GM11168 (cell line): Measurements from ENCODE around the gene AMD1.
"Not testable (repeated sequence)": the region's sequence is repeated elsewhere in the genome, so short reads cannot be mapped to it uniquely, and the experiment has no call there.

Experiments used
- in situ Hi-C: fragments of 300-500 bp; cut with MboI; formaldehyde crosslinking; loops from one replicate; pipeline ENCODE4 v1.12.0; 2022; ENCODE audit warnings: low sequenced_read_pairs; ENCODE audit not compliant: unreplicated experiment

Gene AMD1

DNA sequence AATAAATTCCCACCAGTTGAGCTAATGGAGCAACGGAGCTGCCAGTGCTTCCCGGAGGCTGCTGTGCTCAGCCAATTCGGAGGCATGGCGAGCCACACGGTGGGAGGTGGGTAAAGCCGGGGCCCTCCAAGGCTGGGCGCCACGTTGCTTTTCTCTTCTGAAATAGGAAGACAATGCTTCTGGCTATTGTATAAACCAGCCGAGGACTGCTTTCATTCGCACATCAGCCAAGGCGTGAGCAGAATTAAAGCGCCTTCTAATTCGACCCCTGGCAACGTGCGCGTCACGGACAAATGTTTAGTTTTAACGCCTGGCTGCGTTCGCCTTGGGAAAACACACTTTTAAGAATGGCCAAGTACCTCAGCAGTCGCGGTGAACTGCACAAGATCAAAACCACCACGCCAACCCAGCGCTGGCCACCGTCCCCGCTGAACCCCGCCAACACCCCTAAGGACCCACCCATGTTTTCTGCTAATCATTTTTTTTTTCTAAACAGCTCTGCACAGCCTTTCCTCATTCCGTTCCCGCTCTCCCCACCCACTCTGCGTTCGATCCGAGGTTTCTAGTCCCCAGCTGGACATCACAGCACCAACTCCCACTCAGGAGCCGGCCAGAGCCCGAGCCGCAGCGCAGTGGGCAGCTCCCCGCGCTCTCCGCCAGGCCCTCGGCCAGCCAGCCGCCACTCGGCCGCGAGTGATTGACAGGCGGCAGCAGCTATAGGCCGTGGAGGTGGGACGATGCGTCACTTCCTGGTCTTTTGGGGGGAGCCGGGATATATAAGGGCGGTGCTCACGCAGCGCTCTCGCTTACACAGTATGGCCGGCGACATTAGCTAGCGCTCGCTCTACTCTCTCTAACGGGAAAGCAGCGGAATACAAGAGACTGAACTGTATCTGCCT, at the start of gene AMD1:
TSS of gene AMD1 (plus strand) at position 805 of the 899 bp plus-strand sequence. CDS start 321 bp downstream, outside the sequence.
- in situ Hi-C loops = no loop called here

DNA sequence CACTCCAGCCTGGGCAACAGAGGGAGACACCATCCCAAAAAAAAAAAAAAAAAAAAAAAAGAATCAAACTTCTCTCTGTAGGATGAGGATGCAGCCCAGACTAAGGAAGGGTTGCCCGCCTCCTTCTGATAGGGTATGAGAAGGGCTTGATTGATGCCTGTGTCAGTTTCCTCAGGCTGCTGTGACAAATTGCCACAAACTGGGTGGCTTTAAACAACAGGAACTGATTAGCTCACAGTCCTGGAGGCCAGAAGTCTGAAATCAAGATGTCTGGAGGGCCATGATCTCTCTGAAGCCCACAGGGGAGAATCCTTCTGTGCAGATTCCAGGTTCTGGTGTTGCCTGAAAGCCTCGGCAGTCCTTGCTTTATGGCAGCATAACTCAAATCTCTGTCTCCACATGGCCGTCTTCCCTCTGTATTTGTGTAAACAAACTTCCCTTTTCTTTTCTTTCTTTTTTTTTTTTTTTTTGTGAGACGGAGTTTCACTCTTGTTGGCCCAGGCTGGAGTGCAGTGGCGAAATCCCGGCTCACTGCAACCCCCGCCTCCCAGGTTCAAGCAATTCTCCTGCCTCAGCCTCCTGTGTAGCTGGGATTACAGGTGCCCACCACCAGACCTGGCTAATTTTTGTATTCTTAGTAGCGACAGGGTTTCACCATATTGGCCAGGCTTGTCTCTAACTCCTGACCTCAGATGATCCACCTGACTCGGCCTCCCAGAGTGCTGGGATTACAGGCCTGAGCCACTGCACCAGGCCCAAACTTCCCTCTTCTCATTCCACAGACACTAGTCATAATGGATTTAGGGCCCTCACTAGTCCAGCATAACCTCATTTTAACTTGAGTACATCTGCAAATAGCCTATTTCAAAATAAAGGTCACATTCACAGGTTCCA, 48.1 kb upstream of the AMD1 start:
- in situ Hi-C loops = no loop called here

DNA sequence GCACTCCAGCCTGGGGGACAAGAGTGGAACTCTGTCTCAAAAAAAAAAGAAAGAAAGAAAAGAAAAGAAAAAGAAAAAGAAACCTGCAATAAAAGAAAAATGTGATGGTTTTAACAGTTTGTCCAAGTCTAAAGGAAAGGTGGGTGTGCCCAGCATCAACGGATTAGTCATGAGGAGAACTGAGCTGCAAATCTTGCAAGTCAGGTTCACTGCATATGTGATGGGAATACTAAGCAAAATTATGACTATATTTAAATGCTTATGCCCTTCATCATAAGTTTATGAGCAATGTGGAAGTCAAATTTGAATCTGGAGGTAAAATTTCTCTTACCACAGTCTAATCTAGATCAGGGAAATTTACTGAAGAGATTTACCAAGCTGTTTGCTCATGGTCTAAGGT, 46.2 kb upstream of the AMD1 start:
- in situ Hi-C loops = no loop called here

- in situ Hi-C loops = no loop called here
Observed at GRCh38 chr6:110831405-110831804, 43.2 kb upstream of the AMD1 start.

GRCh38 chr6:110833831-110834230, 40.8 kb upstream of the AMD1 start:
- in situ Hi-C loops = no loop called here

- in situ Hi-C loops = not testable (repeated sequence)
Observed at GRCh38 chr6:110835751-110836150, 38.8 kb upstream of the AMD1 start.

DNA sequence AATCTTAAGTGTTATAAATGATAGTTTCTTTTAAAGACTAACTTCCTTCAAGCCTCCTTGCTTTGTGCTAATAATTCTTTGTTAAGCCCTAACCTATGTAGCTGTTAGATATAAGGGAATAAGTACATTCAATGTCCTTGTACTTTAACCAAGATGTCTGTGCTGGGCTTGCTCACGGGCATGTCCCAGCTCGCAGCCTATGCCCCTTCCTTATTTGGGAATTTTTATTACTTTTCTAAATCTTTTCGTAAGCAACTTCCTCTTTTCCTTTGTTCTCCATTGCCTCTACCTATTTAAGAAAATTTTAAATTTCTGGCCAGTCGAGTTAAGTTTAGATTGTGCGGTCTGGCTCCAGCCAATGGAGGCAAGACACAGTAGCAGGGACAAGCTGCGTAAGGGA, 33.3 kb upstream of the AMD1 start:
- in situ Hi-C loops = no loop called here

DNA sequence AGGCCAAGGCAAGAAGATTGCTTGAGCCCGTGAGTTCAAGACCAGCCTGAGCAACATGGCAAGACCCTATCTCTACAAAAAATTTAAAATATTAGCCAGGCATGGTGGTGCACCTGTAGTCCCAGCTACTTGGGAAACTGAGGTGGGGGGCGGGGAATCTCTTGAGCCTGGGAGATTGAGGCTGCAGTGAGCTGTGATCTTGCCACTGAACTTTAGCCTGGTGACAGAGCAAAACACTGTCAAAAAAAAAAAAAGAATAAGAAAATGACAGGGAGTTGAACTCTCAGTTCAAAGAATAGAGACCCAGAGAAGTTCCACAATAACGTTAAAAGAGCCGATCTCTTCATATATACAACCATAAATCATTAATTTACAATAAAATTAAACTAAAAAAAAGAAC, 24.8 kb upstream of the AMD1 start:
- in situ Hi-C loops = no loop called here

DNA sequence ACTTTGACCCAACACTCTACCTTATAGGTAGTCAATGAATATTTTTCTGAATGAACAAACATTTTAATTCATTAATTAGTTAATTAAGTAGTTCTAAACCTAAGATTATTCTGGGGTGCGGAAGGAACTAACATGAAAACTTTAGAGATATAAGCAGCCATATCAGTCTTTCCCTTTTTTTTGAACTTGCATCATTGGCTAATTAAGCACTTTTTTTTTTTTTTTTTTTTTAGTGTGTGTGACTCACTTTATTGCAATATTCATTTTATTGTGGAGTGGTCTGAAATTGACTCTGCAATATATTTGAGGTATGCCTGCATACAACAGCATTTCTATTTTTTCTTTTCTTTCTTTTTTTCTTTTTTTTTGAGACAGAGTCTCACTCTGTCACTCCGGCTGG, 21.8 kb upstream of the AMD1 start:
- in situ Hi-C loops = no loop called here

GRCh38 chr6:110853754-110854477, 20.7 kb upstream of the AMD1 start:
- in situ Hi-C loops = no loop called here

- in situ Hi-C loops = no loop called here
Observed at GRCh38 chr6:110856296-110856695, 18.3 kb upstream of the AMD1 start.

- in situ Hi-C loops = no loop called here
Observed at GRCh38 chr6:110858016-110858415, 16.6 kb upstream of the AMD1 start.

GRCh38 chr6:110858562-110859214, 15.9 kb upstream of the AMD1 start:
- in situ Hi-C loops = no loop called here

- in situ Hi-C loops = no loop called here
Observed at GRCh38 chr6:110859335-110859792, 15.2 kb upstream of the AMD1 start.

- in situ Hi-C loops = no loop called here
Observed at GRCh38 chr6:110864824-110865223, 9.8 kb upstream of the AMD1 start.

DNA sequence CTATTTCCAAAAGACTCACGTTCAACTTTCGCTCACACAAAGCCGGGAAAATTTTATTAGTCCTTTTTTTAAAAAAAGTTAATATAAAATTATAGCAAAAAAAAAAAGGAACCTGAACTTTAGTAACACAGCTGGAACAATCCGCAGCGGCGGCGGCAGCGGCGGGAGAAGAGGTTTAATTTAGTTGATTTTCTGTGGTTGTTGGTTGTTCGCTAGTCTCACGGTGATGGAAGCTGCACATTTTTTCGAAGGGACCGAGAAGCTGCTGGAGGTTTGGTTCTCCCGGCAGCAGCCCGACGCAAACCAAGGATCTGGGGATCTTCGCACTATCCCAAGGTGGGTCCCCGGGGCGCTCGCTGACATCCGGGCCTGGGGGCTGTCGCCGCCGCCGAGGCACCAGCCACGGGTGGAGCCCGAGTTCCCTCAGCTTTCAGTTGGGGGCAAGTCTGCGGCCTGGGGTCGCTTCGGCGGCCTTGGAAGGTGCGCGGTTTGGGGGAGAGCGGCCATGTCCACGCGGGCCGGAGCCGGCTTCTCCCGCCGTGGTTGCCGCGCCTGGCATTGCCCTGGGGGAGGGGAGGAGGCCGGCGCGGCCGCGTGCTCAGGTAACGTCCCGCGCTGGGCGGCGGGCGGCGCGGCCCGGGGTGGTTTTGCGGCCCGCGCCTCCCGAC, 429 bp downstream of the AMD1 start:
- in situ Hi-C loops = loop anchor here (5.0 kb wide), 1 partner anchor 193 kb away; no protein-coding TSS in a partner anchor

DNA sequence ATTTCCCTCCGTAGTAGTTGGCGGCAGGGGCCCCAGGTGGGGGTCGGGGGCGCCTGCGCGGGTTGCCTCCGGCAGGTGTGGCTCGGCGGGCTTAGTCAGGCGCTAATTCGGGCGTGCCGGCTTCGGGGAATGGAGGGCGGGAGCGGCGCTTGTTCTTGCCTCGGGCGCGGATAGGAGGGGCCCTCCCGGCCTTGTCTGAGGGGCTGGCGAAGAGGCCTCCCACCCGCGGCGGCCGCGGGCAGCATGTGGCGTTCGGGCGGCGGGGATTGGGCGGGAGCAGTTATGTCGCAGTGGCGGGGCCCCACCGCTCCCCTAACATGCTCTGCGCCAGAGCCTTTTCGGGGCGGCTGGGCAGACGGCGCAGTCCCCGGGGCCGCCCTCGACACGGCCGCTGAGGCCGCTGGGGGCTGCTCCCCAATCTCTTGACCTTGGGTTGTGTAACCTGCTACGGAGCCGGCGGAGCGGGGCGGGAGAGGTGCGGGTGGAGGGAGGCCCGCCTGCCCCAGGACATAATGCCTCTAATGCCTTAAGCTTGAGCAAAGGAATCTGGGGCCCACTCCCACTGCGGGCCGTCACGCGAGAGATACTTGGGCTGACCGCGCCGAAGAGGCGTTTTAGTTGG, 1.1 kb downstream of the AMD1 start:
- in situ Hi-C loops = loop anchor here (5.0 kb wide), 1 partner anchor 193 kb away; no protein-coding TSS in a partner anchor

GRCh38 chr6:110876170-110876773, 1.7 kb downstream of the AMD1 start:
- in situ Hi-C loops = loop anchor here (5.0 kb wide), 1 partner anchor 194 kb away; no protein-coding TSS in a partner anchor
